Panc1 (cell line): Measurements from ENCODE around the gene PRDX3.

Source experiments
- CTCF ChIP-seq: fragments of 450-650 bp; IDR thresholded peaks from 2 replicates; pipeline ENCODE4 v1.5.1; 2017; ENCODE audit warnings: mild to moderate bottlenecking
- POLR2AphosphoS5 ChIP-seq: IDR thresholded peaks from 2 replicates; pipeline ENCODE4 v1.6.1; 2012; ENCODE audit warnings: mild to moderate bottlenecking, low read depth, low read length, moderate library complexity
- REST ChIP-seq, 2 experiments: IDR thresholded peaks; 2 replicates each; pipeline ENCODE4 v1.6.1; 2011 to 2012; ENCODE audit warnings: low read depth in 2 of 2, control low read depth in 1 of 2, low read length in 1 of 2, mild to moderate bottlenecking in 1 of 2, moderate library complexity in 1 of 2; ENCODE audit not compliant: insufficient read depth in 1 of 2

GRCh38 chr10:119149729-119150128, 28.9 kb downstream of the PRDX3 start:
- TF ChIP-seq CTCF (no peak), POLR2AphosphoS5 (no peak), REST (IDR thresholded peaks at IDR 0.05; ENCODE audit: insufficient read depth in 1 of 2, low read depth in 2 of 2, low read length in 1 of 2) (no peak)
